GM21717 (cell line): ENCODE measurements around the gene MX1.

Experiments
- ATAC-seq: cut with Tn5 transposase; IDR thresholded peaks from one replicate; pipeline ENCODE4 v1.9.1; 2021; ENCODE audit warnings: mild to moderate bottlenecking, moderate library complexity; ENCODE audit not compliant: unreplicated experiment

The MX1 gene

GRCh38 chr21:41458121-41458520 lies 32.1 kb downstream of the MX1 start:
- ATAC-seq, result no peak

- no peak for ATAC-seq
Observed at GRCh38 chr21:41458559-41458958, 32.5 kb downstream of the MX1 start.

- ATAC-seq, result no peak
Observed at GRCh38 chr21:41459884-41460534, 34.0 kb downstream of the MX1 start.

- ATAC-seq, result no peak
Observed at GRCh38 chr21:41460578-41461527, 34.8 kb downstream of the MX1 start.

DNA sequence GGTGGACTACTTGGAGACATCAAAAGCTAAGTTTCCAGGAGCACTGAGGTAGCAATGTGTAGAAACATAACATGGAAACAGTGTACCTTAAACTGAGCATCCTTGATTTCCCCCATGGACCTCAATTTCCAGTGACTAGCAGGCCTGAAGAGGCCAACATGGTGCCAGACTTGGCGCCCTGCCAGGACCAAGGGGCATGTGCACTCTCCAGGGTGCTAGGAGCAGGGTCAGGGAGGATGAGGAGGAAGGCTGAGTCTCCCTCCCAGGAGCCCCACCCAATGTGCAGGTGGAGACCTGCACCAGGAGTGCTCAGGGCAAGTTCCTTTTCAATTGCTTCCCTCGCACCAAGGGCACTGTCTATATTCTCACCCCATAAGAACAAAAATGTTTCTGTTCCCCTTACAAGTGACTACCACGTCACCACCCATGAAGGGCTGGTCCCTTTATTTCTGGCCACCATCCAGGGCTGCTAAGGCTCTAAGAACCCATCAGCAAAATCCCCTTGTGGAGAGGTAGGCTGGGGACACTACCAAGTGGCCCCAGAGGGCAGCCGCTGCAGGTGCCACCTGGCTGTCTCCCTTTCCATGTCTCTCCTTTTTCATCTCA lies 39.2 kb downstream of the MX1 start:
- no peak for ATAC-seq

DNA sequence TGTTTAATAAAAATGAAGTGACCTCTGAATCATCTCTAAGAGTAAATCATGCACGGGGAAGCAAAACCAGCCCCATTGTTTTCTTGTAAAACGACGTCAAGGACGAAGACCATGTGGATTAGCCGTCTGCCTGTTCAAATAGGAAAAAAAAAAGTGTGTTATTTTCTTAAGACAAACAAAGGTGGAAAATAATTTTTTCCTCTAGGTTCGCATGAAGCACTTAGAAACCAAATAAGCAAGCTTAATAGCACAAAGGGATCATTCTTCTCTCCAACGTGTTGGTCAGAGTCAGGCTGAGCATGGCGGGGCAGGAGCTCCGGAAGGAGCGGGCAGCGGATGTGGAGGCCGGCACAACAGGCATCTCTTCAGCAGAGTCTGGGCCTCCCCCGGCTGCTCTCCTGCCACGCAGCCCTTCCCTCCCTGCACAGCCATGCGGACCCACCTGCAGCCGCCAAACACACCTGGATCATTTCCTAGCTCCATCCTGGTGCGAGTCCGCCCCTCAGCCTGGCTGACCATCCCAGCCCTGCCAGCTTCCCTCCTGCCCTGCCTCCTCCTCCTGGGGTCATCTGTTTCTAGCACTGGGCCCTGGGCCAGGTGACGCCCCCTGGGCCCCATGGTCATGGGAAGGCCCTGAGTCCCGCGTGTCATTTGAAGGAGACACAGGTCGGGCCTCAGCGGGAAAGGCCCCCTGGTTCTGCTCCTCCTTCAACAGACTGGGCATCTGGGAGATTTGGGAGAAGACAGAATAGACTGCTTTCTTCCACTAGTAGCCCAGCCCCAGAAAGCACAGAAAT lies 40.2 kb downstream of the MX1 start:
- no peak for ATAC-seq

DNA sequence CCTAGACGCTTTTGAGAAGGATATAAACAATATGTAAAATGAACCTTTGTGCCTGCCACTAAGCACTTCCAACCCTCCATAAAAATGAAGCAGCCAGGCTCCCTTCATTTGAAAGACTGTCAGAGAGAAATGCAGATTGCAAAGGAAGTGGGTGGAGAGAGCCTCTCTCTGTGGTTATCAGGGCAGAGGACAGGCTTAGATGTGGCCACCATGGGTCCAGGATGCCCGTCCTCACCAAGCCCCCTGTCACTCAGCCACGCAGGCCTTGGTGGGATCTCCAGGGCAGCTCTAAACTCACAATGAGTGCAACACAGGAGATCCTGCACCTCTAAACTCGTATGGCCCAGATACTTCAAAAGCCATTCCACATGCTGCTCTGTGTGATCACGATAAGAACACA lies 44.0 kb downstream of the MX1 start:
- ATAC-seq, result no peak

DNA sequence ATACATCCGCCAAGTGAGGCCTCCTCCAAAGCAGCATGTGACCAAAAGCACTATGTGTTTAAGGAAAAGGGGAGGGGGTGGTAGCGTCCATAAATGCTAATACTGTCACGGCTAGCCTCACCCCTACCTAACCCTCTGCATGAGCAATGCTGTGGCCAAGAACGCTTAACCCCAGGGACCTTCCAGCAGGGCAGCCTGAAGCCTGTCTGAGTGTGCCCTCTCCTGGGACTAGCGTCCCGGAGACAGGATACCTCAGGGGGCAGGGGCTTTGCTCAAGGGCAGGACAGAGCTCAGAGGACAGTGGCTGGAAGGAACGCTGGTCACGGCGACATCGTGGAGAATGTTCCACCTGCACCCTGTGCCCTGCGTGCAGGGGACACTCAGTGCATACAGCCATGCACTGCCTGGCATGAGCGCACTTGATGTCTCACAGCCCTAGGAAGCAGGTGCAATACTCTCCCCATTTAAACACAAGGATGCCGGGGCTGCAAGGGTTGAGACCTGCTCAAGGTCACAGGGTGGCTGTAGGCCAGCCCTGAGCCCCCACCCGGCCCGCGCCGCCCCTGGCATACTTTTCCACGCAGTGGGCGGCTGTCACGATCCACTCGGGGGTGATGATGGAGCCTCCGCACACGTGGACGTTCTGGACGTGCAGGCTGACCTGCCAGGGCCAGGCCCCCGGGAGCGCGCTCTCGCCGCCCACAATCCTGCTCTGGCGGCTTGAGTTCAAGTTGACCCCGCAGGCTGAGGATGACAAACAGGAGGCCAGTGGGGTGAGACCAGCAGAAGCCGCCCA lies 46.9 kb downstream of the MX1 start:
- no peak for ATAC-seq

DNA sequence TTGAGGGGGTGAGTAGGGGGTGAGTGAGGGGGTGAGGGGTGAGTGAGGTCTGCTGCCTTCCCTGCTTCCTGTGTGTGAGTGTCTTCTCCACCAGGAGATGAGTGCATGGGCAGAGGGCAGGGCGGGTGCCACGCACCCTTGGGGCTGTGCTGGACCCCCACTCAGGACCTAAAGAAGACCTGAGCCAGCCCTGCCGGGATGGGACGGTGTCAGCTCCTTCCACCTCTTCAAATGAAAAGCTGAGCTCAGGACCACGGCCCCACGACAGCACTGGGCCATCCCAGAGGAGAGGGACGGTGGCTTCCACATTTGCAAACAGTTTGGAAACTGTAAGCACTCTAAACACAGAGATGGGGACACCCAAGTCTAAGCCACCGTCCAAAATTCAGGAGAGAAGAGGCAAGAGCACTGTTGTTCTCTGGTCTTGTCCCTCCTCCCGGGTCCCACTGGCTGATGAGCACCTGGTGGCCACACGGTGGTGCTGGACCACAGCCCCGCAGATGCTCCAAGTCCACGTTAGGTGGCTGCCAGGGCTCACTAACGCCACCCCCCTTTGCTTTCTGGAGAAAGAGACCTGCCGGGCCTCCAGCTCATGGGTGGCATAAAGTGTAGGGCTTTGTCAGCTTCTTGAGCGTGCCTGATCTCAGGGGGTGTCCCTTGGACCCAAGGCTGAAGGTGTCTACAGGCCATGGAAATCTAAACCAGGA lies 49.8 kb downstream of the MX1 start:
- ATAC-seq, result no peak

- ATAC-seq, result no peak
Observed at GRCh38 chr21:41477641-41478318, 51.7 kb downstream of the MX1 start.

GRCh38 chr21:41478319-41479177 lies 52.5 kb downstream of the MX1 start:
- ATAC-seq, result no peak

- ATAC-seq, result no peak
Observed at GRCh38 chr21:41479686-41480085, 53.6 kb downstream of the MX1 start.

GRCh38 chr21:41480086-41480690 lies 54.1 kb downstream of the MX1 start:
- no peak for ATAC-seq

- ATAC-seq, result no peak
Observed at GRCh38 chr21:41481191-41481590, 55.2 kb downstream of the MX1 start.

DNA sequence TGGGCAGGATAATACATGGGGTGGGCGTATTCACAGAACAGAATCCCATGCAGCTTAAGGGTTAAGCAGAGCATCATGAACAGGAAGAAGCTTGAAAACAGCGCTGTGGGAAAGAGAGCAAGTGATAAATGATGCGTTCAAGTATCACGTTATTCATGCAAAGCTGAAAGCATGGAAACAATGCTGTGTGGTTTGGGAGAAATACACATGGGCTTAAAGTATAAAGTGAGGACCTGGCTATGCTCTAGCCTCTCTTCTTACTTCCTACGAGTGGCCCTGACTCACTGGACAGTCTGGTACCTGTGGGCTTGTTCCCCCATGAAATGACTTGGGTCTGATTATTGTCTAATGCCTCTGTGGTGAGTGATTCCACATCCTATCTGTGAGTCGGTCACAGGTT lies 56.3 kb downstream of the MX1 start:
- no peak for ATAC-seq

DNA sequence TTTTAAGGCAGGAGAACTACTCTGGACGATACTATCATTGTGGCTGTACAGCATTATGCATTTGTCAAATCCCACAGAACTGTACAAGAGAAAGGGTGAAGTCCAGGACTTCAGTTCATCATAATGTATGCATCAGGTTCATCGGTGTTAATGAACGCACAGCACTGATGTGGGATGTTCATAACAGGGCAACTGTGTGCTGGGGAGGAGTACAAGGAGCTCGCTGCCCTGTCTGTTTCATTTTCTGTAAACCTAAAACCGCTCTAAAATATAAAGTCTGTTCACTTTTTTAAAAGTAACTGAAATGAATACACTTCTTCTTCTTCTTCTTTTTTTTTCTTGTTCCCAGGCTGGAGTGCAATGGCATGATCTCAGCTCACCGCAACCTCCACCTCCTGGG lies 56.9 kb downstream of the MX1 start:
- no peak for ATAC-seq

DNA sequence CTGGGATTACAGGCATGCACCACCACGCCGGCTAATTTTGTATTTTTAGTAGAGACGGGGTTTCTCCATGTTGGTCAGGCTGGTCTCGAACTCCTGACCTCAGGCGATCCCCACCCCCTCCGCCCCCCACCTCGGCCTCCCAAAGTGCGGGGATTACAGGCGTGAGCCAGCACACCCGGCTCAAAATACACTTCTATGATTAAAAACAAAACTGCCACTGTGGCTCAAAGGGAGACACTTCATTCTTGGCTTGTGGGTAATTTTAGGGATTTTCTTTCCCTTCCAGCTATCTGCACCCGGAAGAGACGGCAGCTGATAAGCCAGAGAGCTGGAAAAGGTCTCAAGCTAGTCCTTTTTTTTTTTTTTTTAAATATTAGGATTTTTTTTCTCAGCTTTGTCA lies 57.4 kb downstream of the MX1 start:
- ATAC-seq, result no peak

DNA sequence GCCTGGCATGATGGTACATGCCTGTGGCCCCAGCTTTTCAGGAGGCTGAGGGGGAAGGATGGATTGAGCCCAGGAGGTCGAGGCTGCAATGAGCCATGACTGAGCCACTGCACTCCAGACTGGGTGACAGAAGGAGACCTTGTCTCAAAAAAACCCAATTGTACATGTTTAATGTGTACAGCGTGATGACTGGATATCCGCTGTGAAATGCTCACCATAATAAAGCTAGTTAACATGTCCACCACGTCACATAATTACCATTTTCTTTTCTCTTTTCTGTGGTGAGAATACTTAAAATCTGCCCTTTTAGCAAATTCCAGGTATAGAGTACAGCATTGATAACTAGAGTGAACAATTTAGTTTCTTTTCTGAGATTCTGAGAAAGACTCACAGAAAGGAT lies 57.9 kb downstream of the MX1 start:
- no peak for ATAC-seq
